Sciatic nerve (tissue), 2 donors: ENCODE data around the gene KRTAP19-1. TPM values are rescaled to one million over a fixed set of nuclear protein-coding genes. Genes with fewer than 3 reads are reported as not detected.
"Not testable (repeated sequence)": the region's sequence is repeated elsewhere in the genome, so short reads cannot be mapped to it uniquely, and the experiment has no call there.

Experiments used
- ATAC-seq: fragments of 200-7000 bp; cut with Tn5 transposase; one replicate; pipeline ENCODE4 v1.9.1; 2020; ENCODE audit warnings: mild to moderate bottlenecking, moderate library complexity
- DNase-seq: peaks from one replicate; pipeline ENCODE4 v3.0.0-alpha.2; 2020; ENCODE audit warnings: low spot score
- intact Hi-C: fragments of 100-400 bp; cut with DNase I; formaldehyde crosslinking; loops from one replicate; pipeline ENCODE4 v1.14.2; 2022
- total RNA-seq: library from RNA; stranded (reverse); fragmentation: NEBNext Ultra II Directional; extraction: Animal tissue kit (Norgen Biotek cat#: 25700); gene quantifications from one replicate; pipeline ENCODE4 v1.2.1, GENCODE V29; 2021
- donor health status: DM: no; HTN: no; CAD: no.
- donor health status: DM: no; HTN: no; CAD: no.

Gene KRTAP19-1
- not detected for total RNA-seq

GRCh38 chr21:30480145-30480544 lies at the start of gene KRTAP19-1:
KRTAP19-1 (minus strand) TSS chr21:30480367; CDS start chr21:30480317, 50 bp downstream.
- no peak for DNase-seq
- ATAC-seq: no peak
- intact Hi-C loops: no loop called here

GRCh38 chr21:30518876-30519275 lies 38.7 kb upstream of the KRTAP19-1 start:
- intact Hi-C loops: no loop called here
- no peak for ATAC-seq
- DNase-seq: no peak

GRCh38 chr21:30515681-30516080 lies 35.5 kb upstream of the KRTAP19-1 start:
- DNase-seq: no peak

GRCh38 chr21:30505621-30506205 lies 25.5 kb upstream of the KRTAP19-1 start:
- intact Hi-C loops, DNase-seq, ATAC-seq: not testable (repeated sequence)

More at GRCh38 chr21:30515681-30516080, 35.5 kb upstream of the KRTAP19-1 start:
- ATAC-seq: no peak
- intact Hi-C loops: no loop called here

- ATAC-seq: no peak
- DNase-seq: no peak
- intact Hi-C loops: no loop called here
These were observed 21.9 kb upstream of the KRTAP19-1 start, which contains the start of gene KRTAP19-5 for GRCh38 chr21:30502041-30502440. KRTAP19-5 (minus strand) TSS chr21:30502141; CDS start chr21:30502090, 51 bp downstream.

GRCh38 chr21:30497065-30497464 lies 16.9 kb upstream of the KRTAP19-1 start, which contains the start of gene KRTAP19-4:
KRTAP19-4 (minus strand) TSS chr21:30497165; CDS start chr21:30497110, 55 bp downstream.
- no peak for ATAC-seq
- DNase-seq: no peak
- intact Hi-C loops: no loop called here

- intact Hi-C loops: no loop called here
- DNase-seq (no peak), ATAC-seq (no peak)
These were observed 11.8 kb upstream of the KRTAP19-1 start, which contains the start of gene KRTAP19-3 for GRCh38 chr21:30491963-30492428. KRTAP19-3 (minus strand) TSS chr21:30492013; CDS start chr21:30491957, 56 bp downstream.

GRCh38 chr21:30487336-30487735 lies 7.2 kb upstream of the KRTAP19-1 start, which contains the start of gene KRTAP19-2:
KRTAP19-2 (minus strand) TSS chr21:30487436; CDS start chr21:30487348, 88 bp downstream.
- ATAC-seq (no peak), DNase-seq (no peak)
- intact Hi-C loops: no loop called here

GRCh38 chr21:30486180-30486579 lies 6.0 kb upstream of the KRTAP19-1 start:
- intact Hi-C loops: no loop called here
- ATAC-seq: no peak
- no peak for DNase-seq

- DNase-seq (no peak), ATAC-seq (no peak)
- intact Hi-C loops: no loop called here
These were observed 2.0 kb upstream of the KRTAP19-1 start for GRCh38 chr21:30482130-30482529.

- DNase-seq (no peak), ATAC-seq (no peak)
- intact Hi-C loops: no loop called here
These were observed 908 bp downstream of the KRTAP19-1 start for GRCh38 chr21:30479259-30479658.

- DNase-seq (no peak), ATAC-seq (no peak)
- intact Hi-C loops: no loop called here
These were observed 2.2 kb downstream of the KRTAP19-1 start for GRCh38 chr21:30478004-30478403.

GRCh38 chr21:30468900-30469714 lies 11.1 kb downstream of the KRTAP19-1 start:
- ATAC-seq (no peak), DNase-seq (no peak)
- intact Hi-C loops: no loop called here

- intact Hi-C loops: no loop called here
- no peak for ATAC-seq
- DNase-seq: no peak
These were observed 16.5 kb downstream of the KRTAP19-1 start for GRCh38 chr21:30463713-30464112.

- no peak for ATAC-seq
- DNase-seq: no peak
- intact Hi-C loops: no loop called here
These were observed 31.7 kb downstream of the KRTAP19-1 start for GRCh38 chr21:30448514-30448913.

- DNase-seq: no peak
- ATAC-seq: no peak
- intact Hi-C loops: no loop called here
These were observed 33.1 kb downstream of the KRTAP19-1 start for GRCh38 chr21:30447056-30447455.

GRCh38 chr21:30444204-30444603 lies 36.0 kb downstream of the KRTAP19-1 start:
- intact Hi-C loops: no loop called here
- ATAC-seq: no peak
- no peak for DNase-seq

- DNase-seq: no peak
- intact Hi-C loops: no loop called here
- ATAC-seq: no peak
These were observed 36.9 kb downstream of the KRTAP19-1 start for GRCh38 chr21:30443226-30443625.

- ATAC-seq (no peak), DNase-seq (no peak)
- intact Hi-C loops: no loop called here
These were observed 40.2 kb downstream of the KRTAP19-1 start, which contains the start of gene KRTAP15-1 for GRCh38 chr21:30439975-30440374. KRTAP15-1 (plus strand) TSS chr21:30440275; CDS start chr21:30440328, 53 bp downstream.
